RWPE2 (cell line): ENCODE data around the gene MGRN1.

Experiments used
- ATAC-seq: fragments of 200-7000 bp; cut with Tn5 transposase; 3 replicates; pipeline ENCODE4 v1.9.1; 2021; ENCODE audit warnings: low read depth
- DNase-seq: peaks from one replicate; pipeline ENCODE4 v3.0.0-alpha.2; 2020; ENCODE audit warnings: low spot score
- H3K27ac ChIP-seq: fragments of 450-650 bp; 2 replicates; pipeline ENCODE4 v1.5.1; 2017; ENCODE audit warnings: mild to moderate bottlenecking; ENCODE audit not compliant: poor library complexity, severe bottlenecking
- H3K27me3 ChIP-seq: fragments of 250-450 bp; sonication (Bioruptor Pico); 2 replicates; pipeline ENCODE4 v1.5.1; 2021; ENCODE audit warnings: mild to moderate bottlenecking, moderate library complexity; ENCODE audit not compliant: insufficient read depth, poor library complexity, severe bottlenecking
- H3K36me3 ChIP-seq: fragments of 250-450 bp; sonication (Bioruptor Pico); 2 replicates; pipeline ENCODE4 v1.5.1; 2020; ENCODE audit warnings: low read depth, mild to moderate bottlenecking, moderate library complexity
- H3K4me1 ChIP-seq: fragments of 250-450 bp; sonication (Bioruptor Pico); 2 replicates; pipeline ENCODE4 v1.5.1; 2021; ENCODE audit warnings: mild to moderate bottlenecking, moderate library complexity; ENCODE audit not compliant: insufficient read depth, poor library complexity, severe bottlenecking
- H3K4me3 ChIP-seq: fragments of 250-450 bp; sonication (Bioruptor Pico); 2 replicates; pipeline ENCODE4 v1.5.1; 2021; ENCODE audit warnings: mild to moderate bottlenecking, moderate library complexity; ENCODE audit not compliant: severe bottlenecking
- H3K9me3 ChIP-seq: fragments of 250-450 bp; sonication (Bioruptor Pico); 2 replicates; pipeline ENCODE4 v1.5.1; 2021; ENCODE audit warnings: mild to moderate bottlenecking, moderate library complexity; ENCODE audit not compliant: severe bottlenecking
- CTCF ChIP-seq: fragments of 450-650 bp; IDR thresholded peaks from one replicate; pipeline ENCODE4 v1.5.1; 2017; ENCODE audit warnings: mild to moderate bottlenecking, moderate library complexity; ENCODE audit not compliant: poor library complexity, severe bottlenecking

Gene MGRN1

DNA sequence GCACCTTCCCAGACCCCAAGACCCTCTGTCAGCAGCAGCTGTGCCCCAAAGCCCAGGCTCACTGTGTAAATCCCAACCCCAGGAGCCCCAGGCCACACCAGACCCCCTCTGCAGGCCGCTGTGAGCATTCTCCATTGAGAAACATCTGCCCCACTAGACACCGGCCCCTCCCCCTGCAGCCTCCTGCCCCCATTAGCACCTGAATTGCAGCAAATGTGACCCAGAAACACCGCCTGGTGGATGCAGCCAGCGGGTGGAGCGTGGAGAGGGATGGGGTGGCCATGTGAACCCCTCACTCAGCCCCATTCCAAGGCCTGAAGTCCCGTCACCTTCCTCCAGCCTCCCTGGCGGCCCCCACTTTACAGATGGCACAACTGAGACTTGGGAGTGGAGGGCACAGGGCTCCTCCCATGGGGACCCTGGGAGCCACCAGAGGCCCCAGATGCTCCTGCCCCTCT, 12.1 kb upstream of the MGRN1 start:
- Histone ChIP-seq H3K4me3 (no peak overlapping the region), H3K27me3 (no peaks in the 10 kb centered on the region), H3K9me3 (no peaks in the 10 kb centered on the region), H3K36me3 (no peaks in the 10 kb centered on the region), H3K4me1 (peaks cover 10% of the 10 kb centered on the region), H3K27ac (peak overlapping the region; percentile 64)
- no peak for DNase-seq
- no peak for ATAC-seq
- TF ChIP-seq CTCF, result no peak

DNA sequence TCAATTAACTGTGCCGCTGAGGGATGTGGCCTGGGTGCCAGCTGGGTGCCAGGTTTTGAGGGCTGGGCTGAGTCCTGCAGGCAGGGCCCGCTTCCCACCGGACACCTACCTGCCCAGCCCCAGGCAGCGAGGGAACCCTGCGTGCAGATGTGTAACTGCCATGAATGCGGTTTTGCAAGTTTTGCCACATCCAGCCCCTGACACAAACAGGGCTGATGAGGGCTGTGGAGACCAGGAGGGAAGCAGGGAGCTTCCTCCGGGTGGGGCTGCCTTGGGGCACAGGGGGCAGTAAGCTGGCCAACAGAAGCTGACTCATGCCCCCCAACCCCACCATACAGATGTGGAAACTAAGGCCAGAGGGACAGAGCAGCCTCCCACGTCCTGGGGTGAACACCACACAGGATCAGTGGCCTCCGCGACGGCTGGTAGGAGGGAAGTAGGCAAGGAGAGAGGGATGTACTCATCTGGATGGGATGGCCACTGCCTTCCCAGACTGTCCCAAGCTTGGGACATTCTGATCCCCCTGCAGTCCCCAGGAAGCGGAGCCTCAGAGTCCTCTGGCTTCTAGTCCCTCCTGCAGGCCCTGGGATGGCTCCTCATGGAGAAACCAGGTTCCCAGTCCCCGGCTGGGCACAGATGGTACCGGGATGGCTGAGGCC, 11.5 kb upstream of the MGRN1 start:
- DNase-seq (no peak), ATAC-seq (0 out of 3 replicates have a peak, but pooled peaks have one; percentile 2)
- Histone ChIP-seq H3K4me1 (peaks cover 10% of the 10 kb centered on the region), H3K4me3 (peak overlapping the region; percentile 93), H3K9me3 (no peaks in the 10 kb centered on the region), H3K27ac (peak overlapping the region; percentile 64), H3K27me3 (no peaks in the 10 kb centered on the region), H3K36me3 (no peaks in the 10 kb centered on the region)
- TF ChIP-seq CTCF, result no peak

- no peaks in the 10 kb centered on the region for H3K36me3 ChIP-seq
- no peaks in the 10 kb centered on the region for H3K27me3 ChIP-seq
- DNase-seq, result no peak
- 0 out of 3 replicates have a peak, but pooled peaks have one; percentile 0 for ATAC-seq
- TF ChIP-seq CTCF, result no peak
- peak overlapping the region; percentile 64 for H3K27ac ChIP-seq
- peaks cover 17% of the 10 kb centered on the region for H3K4me1 ChIP-seq
- no peaks in the 10 kb centered on the region for H3K9me3 ChIP-seq
- peak overlapping the region; percentile 93 for H3K4me3 ChIP-seq
These were observed 10.7 kb upstream of the MGRN1 start for GRCh38 chr16:4613636-4614570.

- H3K4me1 ChIP-seq, result peaks cover 22% of the 10 kb centered on the region
These were observed 9.8 kb upstream of the MGRN1 start, which contains the start of gene UBALD1 for GRCh38 chr16:4614571-4615383. Gene UBALD1, minus strand, starts transcription at chr16:4614888. Its CDS starts 91 bp downstream, at chr16:4614797.

More at GRCh38 chr16:4614571-4615383, 9.8 kb upstream of the MGRN1 start, which contains the start of gene UBALD1:
- DNase-seq, result peak; percentile 89
- H3K27me3 ChIP-seq, result no peaks in the 10 kb centered on the region
- no peaks in the 10 kb centered on the region for H3K9me3 ChIP-seq
- no peaks in the 10 kb centered on the region for H3K36me3 ChIP-seq
- peak within 1 kb of the TSS; percentile 93 for H3K4me3 ChIP-seq
- no peak for TF ChIP-seq CTCF
- ATAC-seq, result peak; percentile 70
- peak within 1 kb of the TSS; percentile 64 for H3K27ac ChIP-seq
